Ovary (tissue), 3 donors: Measurements from ENCODE around the gene PRDM16.

Experiments
- CTCF ChIP-seq, 3 donors: fragments of 450-650 bp in 2 of 3; fragments of 200-600 bp in 1 of 3; IDR thresholded peaks; one replicate each; pipeline versions ENCODE4 v1.5.1 to v1.8.0; 2016 to 2022; ENCODE audit warnings: antibody characterized with exemption in 3 of 3, mild to moderate bottlenecking in 1 of 3
- EP300 ChIP-seq: sonication (generic); formaldehyde crosslinking; IDR thresholded peaks from one replicate; pipeline ENCODE4 v1.6.1; 2017; ENCODE audit warnings: antibody characterized with exemption
- donor health status: DM: no; HTN: no; CAD: no.

GRCh38 chr1:3063379-3064295 lies 5.4 kb upstream of the PRDM16 start:
- TF ChIP-seq CTCF (IDR thresholded peaks at IDR 0.05): no peak
- TF ChIP-seq EP300: no peak
